Kidney capillary endothelial cell (primary cell): ENCODE measurements around the gene CHCHD3.
A peak's percentile ranks its signal among the peaks of the same experiment; 100 is the strongest.

Experiments used
- DNase-seq: peaks from one replicate; pipeline ENCODE4 v3.0.0-alpha.2; 2018; ENCODE audit warnings: low spot score

Gene CHCHD3

GRCh38 chr7:132742189-132742612 is 339.7 kb downstream of the CHCHD3 start:
- peak; percentile 40 for DNase-seq

- DNase-seq = no peak
Observed at GRCh38 chr7:132740176-132740575, 341.7 kb downstream of the CHCHD3 start.

- no peak for DNase-seq
Observed at GRCh38 chr7:132739271-132739955, 342.5 kb downstream of the CHCHD3 start.

- peak; percentile 50 for DNase-seq
Observed at GRCh38 chr7:132738254-132738653, 343.6 kb downstream of the CHCHD3 start.

- no peak for DNase-seq
Observed at GRCh38 chr7:132735476-132735875, 346.4 kb downstream of the CHCHD3 start.
